IPS-11a (cell line): ENCODE data around the gene NNAT.
"Not testable (repeated sequence)": the region's sequence is repeated elsewhere in the genome, so short reads cannot be mapped to it uniquely, and the experiment has no call there.

Experiments used
- H3K4me3 ChIP-seq: one replicate; pipeline ENCODE4 v1.5.1; 2013; ENCODE audit warnings: low read depth, low read length, control low read depth

Gene NNAT

DNA sequence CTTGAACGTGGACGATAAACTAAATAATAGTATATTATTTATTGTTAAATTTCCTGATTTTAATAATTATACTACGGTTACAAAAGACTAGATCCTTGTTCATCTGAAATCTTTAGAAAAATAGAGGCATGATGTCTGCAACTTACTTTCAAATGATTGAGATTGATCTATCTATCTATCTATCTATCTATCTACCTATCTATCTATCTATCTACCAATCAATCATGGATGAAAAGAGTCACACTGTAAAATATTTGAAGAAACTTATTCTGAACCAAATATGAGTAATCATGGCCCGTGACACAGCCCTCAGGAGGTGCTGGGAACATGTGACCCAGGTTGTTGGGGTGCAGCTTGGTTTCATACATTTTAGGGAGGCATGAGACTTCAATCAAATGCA lies 18.4 kb downstream of the NNAT start:
- no peak overlapping the region for H3K4me3 ChIP-seq

- H3K4me3 ChIP-seq = no peak overlapping the region
Measured at GRCh38 chr20:37540001-37540400, 19.0 kb downstream of the NNAT start.

- H3K4me3 ChIP-seq = not testable (repeated sequence)
Measured at GRCh38 chr20:37540838-37541237, 19.8 kb downstream of the NNAT start.

DNA sequence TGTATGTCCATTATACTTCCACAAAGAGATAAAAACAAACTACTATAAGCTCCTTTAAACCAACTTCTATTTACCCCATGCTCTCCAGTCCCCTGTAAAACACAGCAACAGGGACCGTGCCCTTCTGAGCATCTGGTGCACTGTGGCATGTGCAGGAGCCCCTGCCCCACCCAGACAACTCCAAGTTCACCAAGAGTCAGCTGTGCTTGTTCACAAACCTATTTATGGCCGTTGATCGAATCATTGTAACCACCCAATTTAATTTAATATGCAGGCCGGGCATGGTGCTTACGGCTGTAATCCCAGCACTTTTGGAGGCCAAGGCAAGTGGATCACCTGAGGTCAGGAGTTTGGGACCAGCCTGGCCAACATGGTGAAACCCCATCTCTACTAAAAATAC lies 20.3 kb downstream of the NNAT start:
- H3K4me3 ChIP-seq = no peak overlapping the region

DNA sequence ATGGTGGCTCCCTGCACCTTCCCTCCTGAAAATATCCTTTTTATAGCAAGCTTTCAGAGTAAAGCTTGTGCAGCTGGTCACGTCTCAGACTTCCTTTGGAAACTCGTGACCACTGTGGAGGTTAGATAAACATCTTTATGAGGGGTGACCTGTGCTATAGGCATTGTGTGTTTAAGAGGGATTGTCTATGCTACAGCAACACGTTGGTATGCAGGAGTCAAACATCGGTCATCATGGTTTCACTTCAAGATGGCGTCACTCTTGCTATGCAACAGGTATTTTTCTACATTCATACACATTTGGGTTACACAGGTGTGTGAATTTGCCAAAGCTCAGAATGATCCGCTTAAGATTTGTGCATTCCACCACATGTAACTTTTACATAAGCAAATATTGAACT lies 21.2 kb downstream of the NNAT start:
- no peak overlapping the region for H3K4me3 ChIP-seq

DNA sequence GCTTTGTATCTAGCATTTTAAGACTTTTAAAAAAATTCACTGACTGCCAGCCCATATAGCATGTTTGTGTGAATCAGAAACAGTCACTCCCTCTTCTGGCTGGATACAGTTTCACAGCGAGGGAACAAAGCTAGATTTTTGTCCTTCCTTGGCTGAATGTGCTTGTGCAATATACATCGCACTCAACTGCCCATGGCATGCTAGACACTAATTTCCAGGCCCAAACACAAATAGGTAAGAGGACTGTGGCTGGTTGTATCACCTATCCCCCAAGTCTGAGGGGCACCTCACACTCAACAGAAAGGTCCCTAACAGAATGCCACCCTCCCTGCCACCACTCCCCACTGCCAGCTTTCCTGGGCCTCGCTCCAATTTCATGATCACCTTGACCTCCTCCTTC lies 22.8 kb downstream of the NNAT start:
- no peak overlapping the region for H3K4me3 ChIP-seq

GRCh38 chr20:37544386-37544785 lies 23.3 kb downstream of the NNAT start:
- no peak overlapping the region for H3K4me3 ChIP-seq

DNA sequence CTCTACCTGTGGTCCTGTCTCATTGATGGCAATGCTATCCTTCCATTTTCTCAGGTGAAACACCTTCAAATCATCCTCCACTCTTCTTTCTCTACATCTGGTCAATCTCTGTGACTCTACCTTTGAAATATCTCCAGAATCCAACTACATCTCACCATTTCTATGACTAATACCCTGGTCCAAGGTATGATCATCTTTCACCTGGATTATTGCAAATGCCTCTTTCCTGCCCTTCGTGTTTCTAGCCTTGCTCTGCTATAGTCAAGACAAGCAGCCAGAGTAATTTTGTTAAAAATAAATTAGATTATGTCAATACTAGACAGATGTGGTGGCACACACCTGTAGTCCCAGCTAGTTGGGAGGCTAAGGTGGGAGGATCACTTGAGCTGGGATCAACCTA lies 24.5 kb downstream of the NNAT start:
- H3K4me3 ChIP-seq = no peak overlapping the region

- H3K4me3 ChIP-seq = no peak overlapping the region
Measured at GRCh38 chr20:37547912-37548311, 26.9 kb downstream of the NNAT start.

DNA sequence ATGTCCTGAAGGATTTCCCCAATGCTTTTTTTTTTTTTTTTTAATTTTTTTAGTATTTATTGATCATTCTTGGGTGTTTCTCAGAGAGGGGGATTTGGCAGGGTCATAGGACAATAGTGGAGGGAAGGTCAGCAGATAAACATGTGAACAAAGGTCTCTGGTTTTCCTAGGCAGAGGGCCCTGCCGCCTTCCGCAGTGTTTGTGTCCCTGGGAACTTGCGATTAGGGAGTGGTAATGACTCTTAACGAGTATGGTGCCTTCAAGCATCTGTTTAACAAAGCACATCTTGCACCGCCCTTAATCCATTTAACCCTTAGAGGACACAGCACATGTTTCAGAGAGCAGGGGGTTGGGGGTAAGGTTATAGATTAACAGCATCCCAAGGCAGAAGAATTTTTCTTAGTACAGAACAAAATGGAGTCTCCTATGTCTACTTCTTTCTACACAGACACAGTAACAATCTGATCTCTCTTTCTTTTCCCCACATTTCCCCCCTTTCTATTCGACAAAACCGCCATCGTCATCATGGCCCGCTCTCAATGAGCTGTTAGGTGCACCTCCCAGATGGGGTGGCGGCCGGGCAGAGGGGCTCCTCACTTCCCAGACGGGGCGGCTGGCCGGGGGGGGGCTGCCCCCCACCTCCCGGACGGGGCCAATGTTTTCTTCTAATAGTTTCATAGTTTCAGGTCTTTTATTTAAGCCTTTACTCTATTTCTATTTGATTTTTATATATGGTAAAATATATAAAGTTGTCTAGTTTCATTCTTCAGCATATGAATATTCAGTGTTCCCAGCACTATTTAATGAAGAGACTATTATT lies 29.3 kb downstream of the NNAT start:
- H3K4me3 ChIP-seq = not testable (repeated sequence)

- not testable (repeated sequence) for H3K4me3 ChIP-seq
Measured at GRCh38 chr20:37551660-37552059, 30.6 kb downstream of the NNAT start.

DNA sequence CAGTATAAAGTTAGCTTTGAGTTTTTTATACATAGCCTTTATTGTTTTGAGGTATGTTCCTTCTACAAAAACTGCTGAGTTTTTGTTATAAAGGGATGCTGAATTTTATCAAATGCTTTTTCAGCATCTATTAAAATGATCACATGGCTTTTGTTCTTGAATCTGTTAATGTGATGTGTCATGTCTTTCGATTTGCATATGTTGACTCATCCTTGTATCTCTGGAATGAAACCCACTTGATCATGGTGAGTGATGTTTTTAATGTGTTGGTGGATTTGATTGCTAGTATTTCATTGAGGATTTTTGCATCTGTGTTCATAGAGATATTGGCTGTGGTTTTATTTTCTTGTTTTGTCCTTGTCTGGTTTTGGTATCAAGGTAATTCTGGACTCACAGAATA lies 31.4 kb downstream of the NNAT start:
- H3K4me3 ChIP-seq = no peak overlapping the region

- not testable (repeated sequence) for H3K4me3 ChIP-seq
Measured at GRCh38 chr20:37554721-37555298, 33.8 kb downstream of the NNAT start.

DNA sequence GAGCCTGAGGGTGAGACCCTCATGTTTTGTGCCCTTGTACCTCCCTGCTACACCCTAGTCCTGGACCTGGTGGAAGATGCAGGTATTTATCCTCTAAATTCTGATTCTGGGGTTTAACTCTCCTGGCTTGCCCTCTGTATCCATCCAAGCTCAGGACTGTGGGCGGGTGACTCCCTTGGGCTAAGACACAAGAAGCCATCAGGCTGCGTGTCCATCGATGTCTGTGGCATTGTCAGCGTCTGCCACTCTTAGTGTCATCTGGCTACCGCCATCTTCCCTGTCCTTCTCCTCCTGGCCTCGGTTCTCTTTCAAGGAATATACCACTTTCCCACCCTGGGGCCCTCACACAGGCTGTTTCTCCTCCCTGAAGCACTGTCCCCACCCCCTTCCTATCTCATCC lies 35.5 kb downstream of the NNAT start:
- H3K4me3 ChIP-seq = no peak overlapping the region

- H3K4me3 ChIP-seq = no peak overlapping the region
Measured at GRCh38 chr20:37558306-37558705, 37.3 kb downstream of the NNAT start.

- no peak overlapping the region for H3K4me3 ChIP-seq
Measured at GRCh38 chr20:37558779-37559178, 37.7 kb downstream of the NNAT start.

DNA sequence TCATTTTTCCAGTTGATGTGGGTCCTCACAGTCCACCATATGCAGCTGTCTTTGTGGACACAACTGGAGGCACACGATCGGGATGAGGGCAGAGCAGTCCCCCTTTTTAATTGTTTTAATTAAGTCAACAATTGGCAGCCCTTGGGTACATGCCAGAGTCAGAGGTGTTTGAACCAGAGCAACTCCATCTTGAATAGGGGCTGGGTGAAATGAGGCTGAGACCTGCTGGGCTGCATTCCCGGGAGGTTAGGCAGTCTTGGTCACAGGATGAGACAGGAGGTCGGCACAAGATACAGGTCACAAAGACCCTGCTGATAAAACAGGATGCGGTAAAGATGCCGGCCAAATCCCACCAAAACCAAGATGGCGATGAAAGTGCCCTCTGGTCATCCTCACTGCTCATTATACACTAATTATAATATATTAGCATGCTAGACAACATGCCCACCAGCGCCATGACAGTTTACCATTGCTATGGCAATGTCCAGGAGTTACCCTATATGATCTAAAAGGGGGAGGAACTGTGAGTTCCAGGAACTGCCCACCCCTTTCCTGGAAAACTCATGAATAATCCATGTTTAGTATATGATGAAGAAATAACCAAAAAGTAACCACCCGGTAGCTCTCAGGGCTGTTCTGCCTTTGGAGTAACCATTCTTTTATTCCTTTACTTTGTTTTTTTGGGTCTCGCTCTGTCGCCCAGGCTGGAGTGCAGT lies 38.4 kb downstream of the NNAT start:
- no peak overlapping the region for H3K4me3 ChIP-seq

- H3K4me3 ChIP-seq = no peak overlapping the region
Measured at GRCh38 chr20:37560629-37561028, 39.6 kb downstream of the NNAT start.

GRCh38 chr20:37562695-37563480 lies 41.8 kb downstream of the NNAT start:
- no peak overlapping the region for H3K4me3 ChIP-seq

DNA sequence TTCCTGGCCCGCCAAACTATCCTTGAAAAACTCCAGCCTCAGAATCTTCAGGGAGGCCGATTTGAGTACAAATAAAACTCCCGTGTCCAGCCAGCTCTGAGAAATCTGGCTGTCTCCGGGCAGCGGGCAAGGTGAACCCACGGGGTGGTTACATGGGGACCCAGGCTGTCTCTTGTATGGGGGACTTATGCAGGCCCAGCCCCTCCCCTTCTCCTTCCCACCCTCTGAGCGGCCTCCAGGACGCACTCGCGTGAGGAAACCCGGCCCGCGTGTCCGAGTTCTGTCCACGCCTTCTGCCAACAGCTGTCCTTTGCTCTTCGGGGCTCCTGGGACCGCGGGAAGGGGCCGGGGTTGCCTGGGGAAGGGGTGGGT lies 43.0 kb downstream of the NNAT start:
- H3K4me3 ChIP-seq = no peak overlapping the region

DNA sequence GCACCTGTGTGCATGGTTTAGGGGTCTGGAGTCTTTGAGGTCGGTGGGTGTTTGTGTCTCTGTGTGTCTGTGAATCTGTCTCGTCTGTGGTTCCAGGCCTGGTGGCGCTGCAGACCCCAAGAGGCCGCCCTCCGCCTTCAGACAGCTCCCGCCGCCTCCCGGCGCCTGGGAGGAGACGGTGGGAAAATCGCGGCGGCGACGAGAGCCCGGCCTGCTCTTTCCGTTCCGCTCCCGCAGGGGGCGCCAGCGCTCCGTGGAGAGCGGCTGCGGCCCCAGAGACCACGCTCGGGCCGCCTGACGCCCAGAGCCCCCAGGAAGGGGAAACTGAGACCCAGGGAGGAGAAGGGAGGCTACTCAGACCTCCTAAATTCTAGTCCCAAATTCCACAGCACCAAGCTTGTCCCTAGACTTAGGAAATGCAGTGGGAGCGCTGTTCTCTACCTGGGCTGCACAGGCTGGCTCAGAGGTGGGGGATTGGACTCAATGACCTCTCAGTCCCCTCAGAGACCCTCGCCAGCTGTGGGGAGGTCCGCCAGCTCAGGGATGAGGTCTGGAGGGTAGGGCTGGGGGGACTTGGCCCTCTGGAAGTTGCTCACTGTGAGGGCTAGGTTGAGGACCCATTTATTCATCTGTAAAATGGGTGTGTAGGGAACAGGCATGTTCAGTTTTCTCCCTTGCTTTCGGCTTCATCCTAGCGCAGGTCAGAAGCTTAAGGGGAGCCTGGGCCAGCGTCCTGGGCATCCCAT lies 43.5 kb downstream of the NNAT start:
- no peak overlapping the region for H3K4me3 ChIP-seq
